GM12878 (cell line): ENCODE data around the gene COA1. TPM values are rescaled to one million over a fixed set of nuclear protein-coding genes. Genes with fewer than 3 reads are reported as not detected.

Source experiments
- BRCA1 ChIP-seq: IDR thresholded peaks from 2 replicates; pipeline ENCODE4 v1.6.1; 2011; ENCODE audit warnings: low read depth, low read length, improper control_type of control experiment
- CHD1 ChIP-seq: IDR thresholded peaks from 2 replicates; pipeline ENCODE4 v1.6.1; 2012; ENCODE audit warnings: low read depth, low read length, improper control_type of control experiment
- CREM ChIP-seq: IDR thresholded peaks from 2 replicates; pipeline ENCODE4 v1.6.1; 2014; ENCODE audit warnings: antibody characterized with exemption, low read depth
- CUX1 ChIP-seq: IDR thresholded peaks from 2 replicates; pipeline ENCODE4 v1.6.1; 2012; ENCODE audit warnings: improper control_type of control experiment, low read depth, low read length; ENCODE audit not compliant: insufficient replicate concordance
- E2F8 ChIP-seq: fragments of 450-650 bp; IDR thresholded peaks from 2 replicates; pipeline ENCODE4 v1.6.1; 2018; ENCODE audit warnings: mild to moderate bottlenecking, low read depth, moderate library complexity; ENCODE audit not compliant: partially characterized antibody
- ETV6 ChIP-seq, 2 experiments: fragments of 450-650 bp in 1 of 2; IDR thresholded peaks in 1 of 2; conservative IDR thresholded peaks in 1 of 2; 2 replicates each; pipeline ENCODE4 v1.6.1; 2014; ENCODE audit warnings: antibody characterized with exemption in 1 of 2, borderline replicate concordance in 1 of 2, low read depth in 1 of 2, mild to moderate bottlenecking in 1 of 2, moderate library complexity in 1 of 2
- FOXK2 ChIP-seq: fragments of 450-650 bp; IDR thresholded peaks from 2 replicates; pipeline ENCODE4 v1.6.1; 2017; ENCODE audit warnings: mild to moderate bottlenecking, moderate library complexity
- HDAC6 ChIP-seq: fragments of 200-600 bp; sonication (generic); IDR thresholded peaks from one replicate; pipeline ENCODE4 v1.8.0; 2017; ENCODE audit warnings: antibody characterized with exemption; ENCODE audit not compliant: unreplicated experiment
- NFIC ChIP-seq: IDR thresholded peaks from 2 replicates; pipeline ENCODE4 v1.6.1; 2012; ENCODE audit warnings: low read depth, mild to moderate bottlenecking, inconsistent platforms, low read length, moderate library complexity
- NFYB ChIP-seq: IDR thresholded peaks from 2 replicates; pipeline ENCODE4 v1.6.1; 2011; ENCODE audit warnings: low read depth, mild to moderate bottlenecking, low read length, improper control_type of control experiment, moderate library complexity; ENCODE audit not compliant: insufficient read depth
- NR2F1 ChIP-seq: fragments of 450-650 bp; conservative IDR thresholded peaks from 2 replicates; pipeline ENCODE4 v1.6.1; 2017; ENCODE audit warnings: mild to moderate bottlenecking
- PAX8 ChIP-seq: fragments of 450-650 bp; IDR thresholded peaks from 2 replicates; pipeline ENCODE4 v1.6.1; 2017; ENCODE audit warnings: mild to moderate bottlenecking, moderate library complexity
- RB1 ChIP-seq: fragments of 450-650 bp; formaldehyde crosslinking; IDR thresholded peaks from 2 replicates; pipeline ENCODE4 v1.6.1; 2017; ENCODE audit warnings: mild to moderate bottlenecking, borderline replicate concordance
- SMAD1 ChIP-seq: fragments of 450-650 bp; IDR thresholded peaks from 2 replicates; pipeline ENCODE4 v1.6.1; 2018; ENCODE audit warnings: mild to moderate bottlenecking, low read depth; ENCODE audit not compliant: partially characterized antibody
- SMARCA5 ChIP-seq: fragments of 450-650 bp; IDR thresholded peaks from 2 replicates; pipeline ENCODE4 v1.6.1; 2017; ENCODE audit warnings: mild to moderate bottlenecking
- SPI1 ChIP-seq: IDR thresholded peaks from 2 replicates; pipeline ENCODE4 v1.6.1; 2011; ENCODE audit warnings: low read depth, mild to moderate bottlenecking, low read length, moderate library complexity, borderline replicate concordance; ENCODE audit not compliant: insufficient read depth
- USF1 ChIP-seq: IDR thresholded peaks from 2 replicates; pipeline ENCODE4 v1.6.1; 2011; ENCODE audit warnings: borderline replicate concordance, low read depth, mild to moderate bottlenecking, moderate library complexity, mixed read lengths, low read length; ENCODE audit not compliant: insufficient read depth; ENCODE audit errors: extremely low read length
- USF2 ChIP-seq: IDR thresholded peaks from 2 replicates; pipeline ENCODE4 v1.6.1; 2011; ENCODE audit warnings: low read depth, low read length, improper control_type of control experiment, borderline replicate concordance
- ZNF24 ChIP-seq: fragments of 450-650 bp; IDR thresholded peaks from 2 replicates; pipeline ENCODE4 v1.6.1; 2017; ENCODE audit warnings: antibody characterized with exemption, mild to moderate bottlenecking
- ZZZ3 ChIP-seq: IDR thresholded peaks from 2 replicates; pipeline ENCODE4 v1.6.1; 2011; ENCODE audit warnings: low read depth; ENCODE audit not compliant: control insufficient read depth, insufficient read length
- polyA plus RNA-seq, 11 experiments: library from polyadenylated mRNA; depleted of rRNA in 4 of 11; unstranded in 6 of 11; stranded (reverse) in 5 of 11; fragments of >200 nt; fragmentation: Nextera tagmentation in 4 of 11; fragmentation: Illumina TruSeq in 1 of 11; extraction: Ambion mirVana in 4 of 11; extraction: Trizol in 1 of 11; gene quantifications; 1 replicate in 1 of 11; 2 replicates in 10 of 11; pipeline versions ENCODE4 v1.2.1 to v1.2.3, GENCODE V29; 2011 to 2016; ENCODE audit warnings: inconsistent platforms in 2 of 11, missing spikeins in 2 of 11, low read depth in 1 of 11
- total RNA-seq, 4 experiments: library from RNA; depleted of rRNA in 3 of 4; stranded (reverse); fragments of >200 nt in 3 of 4; fragmentation: Illumina TruSeq in 1 of 4; extraction: Trizol in 1 of 4; gene quantifications; 2 replicates each; pipeline versions ENCODE4 v1.2.1 to v1.2.3, GENCODE V29; 2013 to 2021

Gene COA1
- total and polyA plus RNA-seq, 10 of the 15 experiments (the other 5 are each of a cell fraction or from before 2014, with no cell fraction given), result 83.1 to 258 (median 111) TPM

- TF ChIP-seq NFYB (no peak), NFIC (peak; percentile 100), FOXK2 (no peak), BRCA1 (no peak), CREM (peak; percentile 97), PAX8 (no peak), ETV6 (conservative IDR thresholded peaks at IDR 0.05 in 1 of 2, IDR thresholded peaks at IDR 0.05 in 1 of 2; ENCODE audit: borderline replicate concordance in 1 of 2, low read depth in 1 of 2) (peak in 1 of 2 experiments; percentile 96; a peak in 2 of 4 replicates), ZZZ3 (no peak), CHD1 (no peak), NR2F1 (peak; percentile 87), RB1 (no peak), E2F8 (no peak), CUX1 (peak; percentile 3), ZNF24 (peak; percentile 93), USF2 (no peak), SMAD1 (peak; percentile 68), SMARCA5 (no peak), SPI1 (peak; percentile 80), HDAC6 (no peak), USF1 (no peak)
Measured at GRCh38 chr7:43590862-43591557, 138.3 kb downstream of the COA1 start (continued).
